GM21737 (cell line): ENCODE measurements around the gene ASIC3.
A peak's percentile ranks its signal among the peaks of the same experiment; 100 is the strongest.

ENCODE experiments used
- ATAC-seq: cut with Tn5 transposase; IDR thresholded peaks from one replicate; pipeline ENCODE4 v1.9.1; 2021; ENCODE audit warnings: mild to moderate bottlenecking, moderate library complexity; ENCODE audit not compliant: unreplicated experiment

The ASIC3 gene

DNA sequence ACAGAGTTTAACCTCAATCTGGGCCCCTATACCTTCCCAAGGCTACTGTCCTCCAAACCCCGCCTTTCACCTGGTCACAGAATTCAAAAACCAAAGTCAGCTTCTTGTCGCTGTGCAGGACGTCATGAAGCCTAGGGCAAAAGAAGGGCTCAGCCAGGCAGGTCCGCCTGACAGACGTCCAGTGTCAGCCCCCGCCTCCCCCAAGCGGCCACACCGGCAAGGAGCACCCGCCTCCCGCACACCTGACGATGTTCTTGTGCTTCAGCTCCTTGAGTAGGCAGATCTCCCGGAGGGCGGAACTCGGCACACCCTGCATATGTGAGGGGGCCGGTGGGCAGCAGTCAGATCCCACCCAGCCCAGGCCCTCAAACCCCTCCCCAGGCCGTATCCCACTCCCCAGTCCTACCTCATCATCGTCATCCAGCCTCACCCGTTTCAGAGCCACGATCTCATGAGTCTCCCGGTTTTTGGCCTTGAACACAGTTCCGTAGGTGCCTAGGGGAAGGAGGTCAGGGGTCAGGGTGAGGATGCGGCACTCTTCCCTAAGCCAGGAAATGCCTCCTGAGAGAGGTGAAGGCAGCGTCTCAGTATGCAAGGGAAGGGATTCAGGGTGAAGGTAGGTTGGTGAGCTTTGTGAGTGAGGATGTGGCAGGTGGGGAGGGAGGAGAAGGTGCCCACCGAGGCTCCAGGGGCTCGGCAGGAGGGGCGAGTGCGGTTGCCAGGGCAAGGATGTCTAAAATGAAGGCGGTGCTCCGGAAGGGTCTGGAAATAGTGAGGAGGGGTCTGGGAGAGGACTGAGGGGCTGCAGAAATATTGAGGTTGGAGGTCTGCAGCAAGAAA, 8.6 kb downstream of the ASIC3 start:
- no peak for ATAC-seq

DNA sequence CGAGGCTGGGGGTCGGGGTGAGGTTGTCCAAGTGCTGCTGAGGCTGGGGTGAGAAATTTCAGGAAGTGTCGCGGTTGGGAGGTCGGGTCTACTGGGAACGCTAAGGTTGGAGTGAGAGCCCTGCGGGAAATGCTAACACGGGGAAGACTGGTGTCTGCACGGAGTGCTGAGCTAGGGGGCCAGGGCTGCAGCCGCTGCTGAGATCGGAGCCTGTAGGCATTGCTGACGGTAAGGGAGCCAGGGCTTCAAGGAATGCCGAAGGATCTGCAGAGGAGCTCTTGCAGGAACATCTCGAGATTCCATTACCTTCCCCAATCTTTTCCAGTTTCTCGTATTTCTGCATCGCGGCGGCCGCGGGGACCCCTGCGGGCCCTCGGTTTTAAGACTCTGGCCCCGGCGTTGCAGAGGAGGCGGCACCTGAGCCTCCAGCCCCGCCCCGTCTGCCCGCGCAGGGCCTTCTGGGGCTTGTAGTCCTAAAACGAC, 9.2 kb downstream of the ASIC3 start, which contains the start of gene CDK5:
Gene CDK5, minus strand, starts transcription at position 392 of the 483 bp plus-strand sequence. Its CDS starts 49 bp downstream, at position 343.
- ATAC-seq = no peak

- peak; percentile 81 for ATAC-seq
Measured at GRCh38 chr7:151057989-151058780, 9.9 kb downstream of the ASIC3 start.

- ATAC-seq = no peak
Measured at GRCh38 chr7:151058781-151059366, 10.5 kb downstream of the ASIC3 start.

GRCh38 chr7:151059367-151060112, 11.2 kb downstream of the ASIC3 start, which contains the start of gene SLC4A2:
Gene SLC4A2 (plus strand): TSS chr7:151059589. CDS start chr7:151061988, 2,399 bp downstream.
- ATAC-seq = peak; percentile 37

DNA sequence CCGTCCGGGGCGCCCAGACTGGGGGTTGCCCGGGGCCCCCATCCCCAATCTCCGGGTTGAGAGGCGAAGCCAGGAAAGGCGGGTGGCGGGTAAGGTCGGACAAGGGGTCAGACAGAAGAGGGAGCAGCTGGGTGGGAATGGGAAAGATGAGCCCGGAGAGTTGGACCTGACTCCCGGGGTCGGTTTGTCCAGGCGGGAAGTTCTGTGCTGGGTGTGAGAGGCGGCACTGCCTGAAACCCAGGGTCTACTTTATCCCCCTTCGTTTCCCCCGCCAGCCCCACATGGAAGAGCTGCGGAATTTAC, 11.7 kb downstream of the ASIC3 start:
- no peak for ATAC-seq

- no peak for ATAC-seq
Measured at GRCh38 chr7:151060416-151061212, 12.3 kb downstream of the ASIC3 start.

DNA sequence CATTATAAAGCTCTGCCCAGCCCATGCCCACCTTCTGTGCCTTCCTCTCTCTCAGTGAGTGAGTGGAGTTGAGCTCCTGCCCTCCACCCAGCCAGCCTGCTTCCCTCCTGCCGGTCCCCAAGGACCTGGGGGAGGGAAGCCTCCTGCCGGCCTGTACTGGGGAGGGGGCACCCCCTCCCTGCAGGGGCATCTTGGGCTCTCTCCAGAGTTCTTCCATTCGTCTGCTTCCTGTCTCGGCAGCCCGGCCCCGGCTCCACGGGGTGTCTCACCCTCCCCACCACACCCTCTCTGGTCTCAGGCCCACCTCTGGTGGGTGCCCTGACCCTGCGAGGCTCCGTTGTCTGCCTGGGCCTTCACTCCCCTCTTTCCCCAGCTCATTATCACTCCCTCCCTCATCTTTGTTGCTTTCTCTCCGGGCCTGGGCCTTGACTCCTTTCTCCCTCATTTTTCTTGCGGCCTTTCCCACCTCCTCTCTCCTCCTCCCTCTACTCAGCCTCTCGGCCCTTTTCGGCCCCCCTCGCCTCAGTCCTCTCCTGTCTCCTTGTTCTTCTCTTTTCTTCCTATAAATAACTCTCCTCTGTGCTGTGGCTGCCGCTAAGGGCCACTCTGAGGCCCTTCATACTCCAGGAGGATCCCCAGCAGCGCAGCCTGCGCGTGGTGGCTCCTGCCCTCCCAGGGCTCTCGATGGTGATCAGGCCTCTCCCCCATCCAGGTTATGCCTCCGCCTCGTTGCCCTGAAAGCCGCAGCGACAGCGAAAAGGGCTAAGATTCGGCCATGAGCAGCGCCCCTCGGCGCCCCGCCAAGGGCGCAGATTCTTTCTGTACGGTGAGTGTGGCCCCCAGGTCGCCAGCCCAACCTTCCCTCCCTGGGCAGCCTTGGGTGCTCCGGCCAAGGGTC, 13.1 kb downstream of the ASIC3 start:
- no peak for ATAC-seq

DNA sequence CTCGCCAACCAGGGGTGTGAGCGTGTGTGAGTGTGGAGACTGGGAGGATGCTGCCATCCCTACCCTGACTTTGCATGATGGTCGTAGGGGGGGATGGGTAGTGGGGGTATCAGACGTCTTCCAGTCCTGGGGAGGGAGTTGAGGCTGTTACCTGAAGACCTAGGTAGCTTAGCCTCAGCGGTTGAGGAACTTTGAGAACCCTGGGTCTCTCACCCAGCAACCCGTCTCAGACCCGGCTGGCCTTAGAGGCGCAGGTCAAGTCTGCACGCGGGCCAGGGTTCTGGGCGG, 13.7 kb downstream of the ASIC3 start:
- no peak for ATAC-seq

DNA sequence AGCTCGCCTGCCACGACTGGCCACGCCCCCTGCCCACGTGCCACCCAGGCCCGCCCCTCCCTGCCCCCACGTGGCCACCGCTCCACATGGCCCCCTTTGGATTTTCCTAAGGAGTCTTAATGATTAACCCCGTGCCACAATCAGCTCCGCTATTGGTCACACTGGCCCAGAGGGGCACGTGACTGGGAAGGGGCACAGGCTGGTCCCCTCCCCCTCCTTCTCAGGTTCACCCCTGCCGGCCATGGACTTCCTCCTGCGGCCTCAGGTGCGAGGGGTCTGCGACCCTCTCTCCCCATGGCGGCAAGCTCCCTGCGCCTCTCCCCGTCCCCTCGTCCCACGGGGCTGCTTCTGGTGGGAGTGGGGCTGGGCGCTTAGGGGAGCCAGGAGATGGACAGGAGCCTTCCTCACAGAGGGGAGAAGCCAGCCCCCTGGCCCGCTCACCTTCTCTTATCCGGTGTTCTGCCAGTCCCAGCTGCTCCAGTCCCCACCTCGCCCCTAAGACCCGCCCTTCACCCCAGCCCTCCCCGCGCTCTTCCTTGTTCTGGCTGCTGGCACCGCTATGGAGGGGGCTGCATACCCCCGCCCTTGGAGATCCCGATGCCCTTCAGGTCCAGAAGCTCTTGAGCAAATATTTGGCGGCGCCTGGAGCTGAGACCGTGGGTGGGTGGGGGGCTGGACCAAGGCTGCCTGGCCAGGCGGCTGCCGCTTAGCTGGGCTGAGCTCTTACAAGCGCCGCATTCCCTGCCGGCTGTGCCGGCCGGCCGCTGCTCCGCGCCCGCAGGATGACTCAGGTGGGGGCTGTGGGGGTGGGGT, 14.3 kb downstream of the ASIC3 start:
- no peak for ATAC-seq

DNA sequence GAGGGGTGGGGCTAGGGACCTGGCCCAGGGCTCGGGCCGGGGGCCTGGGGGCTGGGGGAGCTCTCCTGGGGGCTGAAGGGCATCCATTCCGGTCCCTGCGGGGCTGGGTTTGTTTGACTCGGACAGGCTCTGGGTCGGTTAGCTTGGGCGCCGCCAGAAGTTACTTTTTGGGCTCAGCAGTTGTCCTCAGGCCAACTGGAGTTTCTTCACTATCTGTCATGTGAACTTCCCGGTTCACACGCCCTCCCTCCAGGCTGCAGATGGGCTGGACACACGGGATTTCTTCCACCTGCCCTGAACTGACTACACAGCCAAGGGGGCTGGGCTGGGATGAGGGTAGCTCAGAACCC, 14.9 kb downstream of the ASIC3 start:
- no peak for ATAC-seq

DNA sequence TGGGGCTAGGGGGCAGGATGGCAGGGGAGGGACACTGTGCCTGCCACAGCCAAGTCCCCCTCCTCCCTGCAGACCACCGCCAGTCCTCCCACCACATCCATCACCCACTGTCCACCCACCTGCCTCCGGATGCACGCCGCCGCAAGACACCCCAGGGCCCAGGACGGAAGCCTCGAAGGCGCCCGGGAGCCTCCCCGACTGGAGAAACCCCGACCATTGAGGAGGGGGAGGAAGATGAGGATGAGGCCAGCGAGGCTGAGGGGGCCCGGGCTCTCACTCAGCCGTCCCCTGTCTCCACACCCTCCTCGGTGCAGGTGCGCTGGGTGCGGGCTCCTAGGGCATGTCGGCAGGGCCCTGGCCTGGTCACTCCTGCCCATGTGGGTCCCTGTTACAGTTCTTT, 16.1 kb downstream of the ASIC3 start:
- no peak for ATAC-seq

DNA sequence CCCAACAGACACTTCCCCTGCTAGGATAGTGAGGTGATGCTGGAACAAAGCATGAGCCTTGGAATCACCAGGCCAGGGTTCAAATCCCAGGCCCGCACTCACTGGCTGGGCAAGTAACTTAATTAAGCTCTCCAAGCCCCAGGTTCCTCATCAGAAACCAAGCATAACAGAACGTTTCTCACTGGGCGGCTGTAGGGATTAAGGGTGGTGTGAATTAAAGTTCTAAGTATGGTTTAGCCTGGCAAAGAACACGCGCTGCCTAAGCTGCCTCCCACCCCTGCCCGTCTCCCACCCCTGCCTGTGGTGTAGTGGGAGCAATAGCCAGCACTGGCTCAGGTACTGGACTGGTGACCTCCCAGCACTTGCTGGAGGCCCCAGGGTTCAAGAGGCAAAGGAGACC, 16.7 kb downstream of the ASIC3 start:
- no peak for ATAC-seq

- ATAC-seq = no peak
Measured at GRCh38 chr7:151065516-151065915, 17.2 kb downstream of the ASIC3 start.

DNA sequence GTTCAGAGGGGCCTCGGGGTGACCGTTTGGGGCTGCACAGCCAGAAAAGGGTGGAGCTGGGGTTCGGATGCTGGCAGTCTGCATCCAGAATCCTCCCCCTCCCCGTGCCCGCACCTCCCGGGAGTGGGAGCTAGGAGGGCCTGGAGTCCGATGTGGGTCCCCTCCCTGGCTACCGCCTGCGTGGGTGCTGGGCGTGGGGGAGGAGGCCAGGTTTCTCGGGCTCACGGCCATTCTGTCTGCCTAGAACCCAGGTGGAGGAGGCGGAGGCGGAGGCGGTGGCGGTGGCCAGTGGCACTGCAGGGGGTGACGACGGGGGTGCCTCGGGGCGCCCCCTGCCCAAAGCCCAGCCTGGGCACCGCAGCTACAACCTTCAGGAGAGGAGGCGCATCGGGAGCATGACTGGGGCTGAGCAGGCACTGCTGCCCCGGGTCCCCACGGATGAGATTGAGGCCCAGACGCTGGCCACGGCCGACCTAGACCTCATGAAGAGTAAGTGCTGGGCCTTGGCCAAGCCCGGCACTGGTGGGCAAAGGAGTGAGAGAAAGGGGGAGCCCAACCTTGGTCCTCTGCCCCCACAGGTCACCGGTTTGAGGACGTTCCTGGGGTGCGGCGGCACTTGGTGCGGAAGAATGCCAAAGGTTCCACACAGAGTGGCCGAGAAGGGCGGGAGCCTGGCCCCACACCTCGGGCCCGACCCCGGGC, 18.1 kb downstream of the ASIC3 start:
- no peak for ATAC-seq

DNA sequence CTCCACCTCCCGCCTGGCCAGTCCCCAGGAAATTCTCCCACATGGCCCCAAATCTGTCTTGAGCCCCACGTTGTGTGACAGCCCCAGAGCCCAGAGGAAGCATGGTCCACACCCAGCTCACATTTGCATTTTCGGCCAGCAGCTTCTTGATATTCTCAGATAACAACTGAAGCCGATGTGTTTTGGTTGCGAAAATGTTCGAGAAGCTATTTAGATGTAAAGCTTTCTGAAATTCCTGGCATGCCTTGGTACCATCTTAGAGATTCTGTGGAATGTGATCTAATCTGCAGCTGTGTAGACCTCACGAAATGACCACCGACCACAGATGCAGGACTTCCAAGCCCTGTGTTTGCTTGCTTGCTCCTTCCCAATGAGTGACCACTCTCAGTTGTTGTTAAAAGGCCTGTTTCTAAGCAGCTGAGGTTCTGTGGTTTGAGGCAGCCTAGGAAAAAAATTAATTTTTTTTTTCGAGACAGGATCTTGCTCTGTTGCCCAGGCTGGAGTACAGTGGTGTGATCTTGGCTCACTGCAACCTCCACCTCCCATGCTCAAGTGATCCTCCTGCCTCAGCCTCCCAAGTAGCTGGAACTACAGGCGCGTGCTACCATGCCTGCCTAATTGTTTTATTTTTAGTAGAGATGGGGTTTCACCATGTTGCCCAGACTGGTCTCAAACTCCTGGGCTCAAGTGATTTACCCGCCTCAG, 19.9 kb downstream of the ASIC3 start:
- ATAC-seq = no peak

- ATAC-seq = no peak
Measured at GRCh38 chr7:151069841-151070573, 21.7 kb downstream of the ASIC3 start.
